HG03460 (cell line): ENCODE data around the gene ITGA11.

Experiments
- ATAC-seq: cut with Tn5 transposase; IDR thresholded peaks from one replicate; pipeline ENCODE4 v1.9.1; 2021; ENCODE audit not compliant: unreplicated experiment

The ITGA11 gene

GRCh38 chr15:68339481-68339880, 92.5 kb downstream of the ITGA11 start:
- no peak for ATAC-seq

- ATAC-seq, result no peak
Observed at GRCh38 chr15:68337826-68338225, 94.1 kb downstream of the ITGA11 start.

GRCh38 chr15:68336516-68336915, 95.4 kb downstream of the ITGA11 start:
- no peak for ATAC-seq

GRCh38 chr15:68335655-68336054, 96.3 kb downstream of the ITGA11 start:
- no peak for ATAC-seq

- ATAC-seq, result no peak
Observed at GRCh38 chr15:68335251-68335650, 96.7 kb downstream of the ITGA11 start.

GRCh38 chr15:68334661-68335124, 97.3 kb downstream of the ITGA11 start:
- no peak for ATAC-seq

- no peak for ATAC-seq
Observed at GRCh38 chr15:68333775-68334470, 98.0 kb downstream of the ITGA11 start.

GRCh38 chr15:68332266-68332665, 99.7 kb downstream of the ITGA11 start:
- ATAC-seq, result no peak

GRCh38 chr15:68330901-68331300, 101.1 kb downstream of the ITGA11 start:
- no peak for ATAC-seq

- ATAC-seq, result no peak
Observed at GRCh38 chr15:68330416-68330815, 101.5 kb downstream of the ITGA11 start.

- ATAC-seq, result no peak
Observed at GRCh38 chr15:68328964-68329363, 103.0 kb downstream of the ITGA11 start.

- ATAC-seq, result no peak
Observed at GRCh38 chr15:68328443-68328842, 103.5 kb downstream of the ITGA11 start.

- ATAC-seq, result no peak
Observed at GRCh38 chr15:68326711-68327354, 105.1 kb downstream of the ITGA11 start.

- no peak for ATAC-seq
Observed at GRCh38 chr15:68325726-68326125, 106.2 kb downstream of the ITGA11 start.

- no peak for ATAC-seq
Observed at GRCh38 chr15:68322796-68323195, 109.2 kb downstream of the ITGA11 start.

GRCh38 chr15:68321229-68321628, 110.7 kb downstream of the ITGA11 start:
- no peak for ATAC-seq

- no peak for ATAC-seq
Observed at GRCh38 chr15:68319997-68320396, 112.0 kb downstream of the ITGA11 start.

- ATAC-seq, result no peak
Observed at GRCh38 chr15:68318931-68319909, 112.7 kb downstream of the ITGA11 start.

GRCh38 chr15:68318008-68318835, 113.7 kb downstream of the ITGA11 start:
- ATAC-seq, result no peak

GRCh38 chr15:68317281-68318007, 114.5 kb downstream of the ITGA11 start:
- ATAC-seq, result no peak
